GM23248 (cell line): ENCODE data around the gene IL4R.

Experiments used
- EZH2 ChIP-seq: fragments of 200-600 bp; sonication (generic); IDR thresholded peaks from 2 replicates; pipeline ENCODE4 v1.6.1; 2018; ENCODE audit warnings: antibody characterized with exemption, mild to moderate bottlenecking; ENCODE audit not compliant: insufficient read depth, poor library complexity, severe bottlenecking
- EZH2phosphoT487 ChIP-seq: fragments of 200-600 bp; sonication (generic); IDR thresholded peaks from 2 replicates; pipeline ENCODE4 v1.6.1; 2018; ENCODE audit warnings: antibody characterized with exemption, moderate library complexity, mild to moderate bottlenecking, low read depth; ENCODE audit not compliant: insufficient read depth

DNA sequence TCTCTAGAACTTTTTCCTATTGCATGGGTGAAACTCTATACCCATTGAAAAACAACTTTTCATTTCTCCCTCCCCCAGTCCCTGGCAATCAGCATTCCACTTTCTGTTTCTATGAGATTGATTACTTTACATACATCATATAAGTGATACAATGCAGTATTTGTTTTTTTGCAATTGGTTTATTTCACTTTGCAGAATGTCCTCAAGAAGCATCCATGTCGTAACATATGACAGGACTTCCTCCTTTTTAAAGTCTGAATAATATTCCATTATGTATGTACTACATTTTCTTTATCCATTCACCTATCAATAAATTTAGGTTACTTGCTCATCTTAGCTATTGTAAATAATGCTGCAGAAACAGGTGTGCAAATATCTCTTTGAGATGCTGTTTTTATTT is 97.0 kb downstream of the IL4R start:
- TF ChIP-seq EZH2phosphoT487, result no peak
- no peak for TF ChIP-seq EZH2
